H1 (cell line): ENCODE data around the gene RPS19. TPM values are rescaled to one million over a fixed set of nuclear protein-coding genes. Genes with fewer than 3 reads are reported as not detected.

Source experiments
- CTCF ChIA-PET: fragments of 300-600 bp; sonication (Branson Sonifier 250); formaldehyde crosslinking; loops from one replicate; lab custom pipeline; 2021; ENCODE audit not compliant: partially characterized antibody; lab: Charles Lee
- POLR2A ChIA-PET: fragments of 300-600 bp; sonication (Branson Sonifier 250); formaldehyde crosslinking; loops from one replicate; lab custom pipeline; 2021; ENCODE audit warnings: inconsistent platforms; ENCODE audit not compliant: partially characterized antibody; lab: Charles Lee
- DNase-seq, 2 experiments: peaks; one replicate each; pipeline versions ENCODE4 v3.0.0 to v3.0.0-alpha.2; 2010 to 2022; ENCODE audit warnings: low spot score in 2 of 2, low read depth in 1 of 2, mixed read lengths in 1 of 2
- FAIRE-seq: peaks from 2 replicates; lab custom pipeline; 2011; peaks lifted over from hg19 to GRCh38; lab: Jason Lieb, UNC
- H2AFZ ChIP-seq: 2 replicates; pipeline ENCODE4 v1.8.1; 2012; ENCODE audit warnings: low read length, inconsistent platforms
- H2AK5ac ChIP-seq: 2 replicates; pipeline ENCODE4 v1.6.1; 2013; ENCODE audit warnings: low read depth, low read length
- H2BK120ac ChIP-seq: replicated peaks from 2 replicates; pipeline ENCODE3; 2013; ENCODE audit warnings: low read depth, low read length, inconsistent platforms
- H2BK12ac ChIP-seq: 2 replicates; pipeline ENCODE4 v1.6.1; 2013; ENCODE audit warnings: low read depth, low read length
- H2BK15ac ChIP-seq: 2 replicates; pipeline ENCODE4 v1.6.1; 2013; ENCODE audit warnings: low read length
- H2BK20ac ChIP-seq: 2 replicates; pipeline ENCODE4 v1.6.1; 2013; ENCODE audit warnings: low read length
- H2BK5ac ChIP-seq: 2 replicates; pipeline ENCODE4 v1.6.1; 2013; ENCODE audit warnings: low read depth, low read length
- H3K14ac ChIP-seq: 2 replicates; pipeline ENCODE4 v1.6.1; 2013; ENCODE audit warnings: inconsistent platforms; ENCODE audit not compliant: insufficient read length
- H3K18ac ChIP-seq: 2 replicates; pipeline ENCODE4 v1.6.1; 2013; ENCODE audit warnings: low read length; ENCODE audit errors: extremely low read depth
- H3K23ac ChIP-seq: 2 replicates; pipeline ENCODE4 v1.6.1; 2013; ENCODE audit warnings: inconsistent platforms; ENCODE audit not compliant: insufficient read length
- H3K23me2 ChIP-seq: 2 replicates; pipeline ENCODE4 v1.6.1; 2013; ENCODE audit warnings: low read depth, low read length
- H3K27ac ChIP-seq: 2 replicates; pipeline ENCODE4 v1.6.1; 2011; ENCODE audit warnings: low read depth, low read length, inconsistent platforms
- H3K27me3 ChIP-seq, 4 experiments: replicated peaks in 1 of 4; 1 replicate in 1 of 4; 2 replicates in 3 of 4; pipeline versions ENCODE4 v1.6.1 to v1.8.1; 2011 to 2013; ENCODE audit warnings: low read length in 3 of 4, mild to moderate bottlenecking in 3 of 4, inconsistent platforms in 2 of 4, mixed read lengths in 2 of 4, moderate library complexity in 1 of 4; ENCODE audit not compliant: control insufficient read depth in 3 of 4, insufficient read depth in 3 of 4; ENCODE audit errors: extremely low read depth in 1 of 4
- H3K36me3 ChIP-seq, 4 experiments: 2 replicates each; pipeline versions ENCODE4 v1.6.1 to v1.8.1; 2011 to 2013; ENCODE audit warnings: mild to moderate bottlenecking in 4 of 4, low read length in 3 of 4, moderate library complexity in 2 of 4, control low read depth in 1 of 4, inconsistent platforms in 1 of 4; ENCODE audit not compliant: insufficient read depth in 4 of 4, control insufficient read depth in 2 of 4
- H3K4ac ChIP-seq: replicated peaks from 2 replicates; pipeline ENCODE3; 2013; ENCODE audit warnings: low read length, low read depth, mixed read lengths, inconsistent platforms; ENCODE audit not compliant: insufficient read length
- H3K4me1 ChIP-seq, 4 experiments: replicated peaks in 1 of 4; 1 replicate in 1 of 4; 2 replicates in 3 of 4; pipeline versions ENCODE4 v1.6.1 to v1.8.1; 2011 to 2013; ENCODE audit warnings: low read length in 3 of 4, inconsistent platforms in 2 of 4, mixed read lengths in 1 of 4; ENCODE audit not compliant: insufficient read depth in 4 of 4, control insufficient read depth in 3 of 4
- H3K4me2 ChIP-seq, 2 experiments: 2 replicates each; pipeline versions ENCODE4 v1.6.1 to v1.8.1; 2011 to 2013; ENCODE audit warnings: low read depth in 2 of 2, low read length in 2 of 2, control low read depth in 1 of 2, inconsistent platforms in 1 of 2, mild to moderate bottlenecking in 1 of 2; ENCODE audit not compliant: insufficient read depth in 1 of 2
- H3K4me3 ChIP-seq, 4 experiments: fragments of 200-600, 300-600 bp in 1 of 4; sonication (generic), shearing (Covaris generic), sonication (Bioruptor Twin) in 1 of 4; 2 replicates each; pipeline versions ENCODE4 v1.5.1 to v1.8.1; 2011 to 2016; ENCODE audit warnings: low read length in 4 of 4, low read depth in 3 of 4, control low read depth in 2 of 4, inconsistent platforms in 2 of 4, mild to moderate bottlenecking in 2 of 4, mixed read lengths in 1 of 4, moderate library complexity in 1 of 4; ENCODE audit not compliant: insufficient read depth in 2 of 4; ENCODE audit errors: extremely low read depth in 1 of 4
- H3K56ac ChIP-seq: replicated peaks from 2 replicates; pipeline ENCODE3; 2013; ENCODE audit warnings: low read depth, mild to moderate bottlenecking, mixed read lengths, low read length, inconsistent platforms; ENCODE audit not compliant: insufficient read length
- H3K79me1 ChIP-seq: 2 replicates; pipeline ENCODE4 v1.6.1; 2013; ENCODE audit warnings: low read depth, low read length, control low read depth
- H3K79me2 ChIP-seq, 2 experiments: 2 replicates each; pipeline versions ENCODE4 v1.6.1 to v1.8.1; 2012 to 2013; ENCODE audit warnings: low read length in 2 of 2, mild to moderate bottlenecking in 2 of 2, inconsistent platforms in 1 of 2; ENCODE audit not compliant: insufficient read depth in 2 of 2, control insufficient read depth in 1 of 2
- H3K9ac ChIP-seq, 4 experiments: replicated peaks in 1 of 4; 1 replicate in 1 of 4; 2 replicates in 3 of 4; pipeline versions ENCODE4 v1.6.1 to v1.8.1; 2011 to 2013; ENCODE audit warnings: low read depth in 3 of 4, low read length in 3 of 4, control low read depth in 2 of 4, mild to moderate bottlenecking in 2 of 4, moderate library complexity in 2 of 4, inconsistent platforms in 1 of 4; ENCODE audit errors: extremely low read depth in 1 of 4
- H3K9me3 ChIP-seq, 2 experiments: 2 replicates each; pipeline versions ENCODE4 v1.6.1 to v1.8.1; 2012 to 2013; ENCODE audit warnings: mild to moderate bottlenecking in 2 of 2, moderate library complexity in 2 of 2, control low read depth in 1 of 2, inconsistent platforms in 1 of 2, low read depth in 1 of 2, low read length in 1 of 2, mixed read lengths in 1 of 2; ENCODE audit not compliant: insufficient read depth in 2 of 2
- H4K20me1 ChIP-seq, 2 experiments: replicated peaks in 1 of 2; 2 replicates each; pipeline versions ENCODE3 to v1.8.1; 2011 to 2013; ENCODE audit warnings: inconsistent platforms in 2 of 2, low read length in 2 of 2, mild to moderate bottlenecking in 1 of 2; ENCODE audit not compliant: insufficient read depth in 2 of 2, control insufficient read depth in 1 of 2
- H4K5ac ChIP-seq: 2 replicates; pipeline ENCODE4 v1.6.1; 2013; ENCODE audit warnings: low read length, low read depth, mixed read lengths, inconsistent platforms; ENCODE audit not compliant: insufficient read length
- H4K8ac ChIP-seq: 2 replicates; pipeline ENCODE4 v1.8.0; 2013; ENCODE audit warnings: mild to moderate bottlenecking, moderate library complexity, low read length, inconsistent platforms; ENCODE audit not compliant: insufficient read depth; ENCODE audit errors: extremely low read depth
- H4K91ac ChIP-seq: replicated peaks from 2 replicates; pipeline ENCODE3; 2013; ENCODE audit warnings: low read length, mixed read lengths, inconsistent platforms; ENCODE audit not compliant: insufficient read length
- ASH2L ChIP-seq: fragments of 200-600, 300-600 bp; sonication (generic); IDR thresholded peaks from one replicate; pipeline ENCODE4 v1.7.1; 2017; ENCODE audit warnings: low read length
- CBX8 ChIP-seq: fragments of 300-800, 300-1000 bp; sonication (generic); IDR thresholded peaks from 2 replicates; pipeline ENCODE4 v1.7.1; 2016; ENCODE audit warnings: low read depth, low read length, borderline replicate concordance
- CHD2 ChIP-seq: IDR thresholded peaks from 2 replicates; pipeline ENCODE4 v1.6.1; 2012; ENCODE audit warnings: low read length, improper control_type of control experiment
- EGR1 ChIP-seq: IDR thresholded peaks from 2 replicates; pipeline ENCODE4 v1.6.1; 2011; ENCODE audit warnings: low read depth, low read length, borderline replicate concordance
- EZH2 ChIP-seq: fragments of 200-600 bp; sonication (generic); IDR thresholded peaks from 2 replicates; pipeline ENCODE4 v1.7.1; 2012; ENCODE audit warnings: low read depth, mild to moderate bottlenecking, moderate library complexity, low read length, inconsistent platforms; ENCODE audit not compliant: severe bottlenecking
- GABPA ChIP-seq: IDR thresholded peaks from 2 replicates; pipeline ENCODE4 v1.6.1; 2011; ENCODE audit warnings: mild to moderate bottlenecking, low read length, moderate library complexity, borderline replicate concordance; ENCODE audit not compliant: insufficient read depth
- HDAC6 ChIP-seq: IDR thresholded peaks from one replicate; pipeline ENCODE4 v1.7.1; 2012; ENCODE audit warnings: low read depth, mild to moderate bottlenecking, inconsistent platforms, low read length, moderate library complexity
- JUND ChIP-seq: IDR thresholded peaks from 2 replicates; pipeline ENCODE4 v1.6.1; 2011; ENCODE audit warnings: mild to moderate bottlenecking, improper control_type of control experiment, low read length
- MAFK ChIP-seq: IDR thresholded peaks from 2 replicates; pipeline ENCODE4 v1.6.1; 2012; ENCODE audit warnings: low read depth, mild to moderate bottlenecking, improper control_type of control experiment, low read length
- NRF1 ChIP-seq: IDR thresholded peaks from 2 replicates; pipeline ENCODE4 v1.6.1; 2011; ENCODE audit warnings: mild to moderate bottlenecking, low read depth, low read length, improper control_type of control experiment
- PHF8 ChIP-seq: fragments of 200-600 bp; sonication (generic); conservative IDR thresholded peaks from 2 replicates; pipeline ENCODE4 v1.7.1; 2012; ENCODE audit warnings: low read depth, mild to moderate bottlenecking, inconsistent platforms, low read length, moderate library complexity
- RXRA ChIP-seq: IDR thresholded peaks from 2 replicates; pipeline ENCODE4 v1.6.1; 2011; ENCODE audit warnings: low read depth, mild to moderate bottlenecking, low read length, moderate library complexity; ENCODE audit not compliant: insufficient read depth
- SIX5 ChIP-seq: IDR thresholded peaks from 2 replicates; pipeline ENCODE4 v1.6.1; 2011; ENCODE audit warnings: mild to moderate bottlenecking, low read depth, low read length
- TEAD4 ChIP-seq: IDR thresholded peaks from 2 replicates; pipeline ENCODE4 v1.6.1; 2012; ENCODE audit warnings: low read depth, low read length, inconsistent platforms, mixed read lengths
- WGBS, 2 experiments: shearing (Covaris generic) in 1 of 2; methylation state at CpG; one replicate each; pipeline versions ENCODE4 v1.1.6 to v1.1.7; 2013 to 2015; ENCODE audit warnings: low lambda C conversion rate in 2 of 2, mixed read lengths in 2 of 2, inconsistent platforms in 1 of 2, low coverage in 1 of 2, missing lambda C conversion rate in 1 of 2; ENCODE audit not compliant: insufficient replicate concordance in 2 of 2, insufficient coverage in 1 of 2, insufficient read length in 1 of 2; ENCODE audit errors: extremely low coverage in 1 of 2, missing lambda C conversion rate in 1 of 2; 5-methylcytosine and 5-hydroxymethylcytosine counted together
- polyA plus RNA-seq, 7 experiments: library from polyadenylated mRNA; depleted of rRNA in 3 of 7; stranded (reverse) in 5 of 7; unstranded in 2 of 7; fragments of >200 nt in 5 of 7; fragments of 200-250 nt in 2 of 7; gene quantifications; 1 replicate in 5 of 7; 2 replicates in 1 of 7; 4 replicates in 1 of 7; pipeline versions ENCODE4 v1.2.1 to v1.2.3, GENCODE V29; 2011 to 2013; ENCODE audit warnings: missing spikeins in 2 of 7, mixed read lengths in 2 of 7
- total RNA-seq: library from RNA; stranded (reverse); fragmentation: NEBNext Ultra II Directional; extraction: Animal tissue kit (Norgen Biotek cat#: 25700); gene quantifications from 2 replicates; pipeline ENCODE4 v1.2.1, GENCODE V29; 2021
- TF ChIP-seq, protein P1 (sequence below): IDR thresholded peaks from 2 replicates; pipeline ENCODE4 v1.6.1; 2012; ENCODE audit warnings: inconsistent platforms

The RPS19 gene
- total and polyA plus RNA-seq, 2 of the 8 experiments (the other 6 are each of a cell fraction or from before 2014, with no cell fraction given), result 2,817 to 5,751 TPM

DNA sequence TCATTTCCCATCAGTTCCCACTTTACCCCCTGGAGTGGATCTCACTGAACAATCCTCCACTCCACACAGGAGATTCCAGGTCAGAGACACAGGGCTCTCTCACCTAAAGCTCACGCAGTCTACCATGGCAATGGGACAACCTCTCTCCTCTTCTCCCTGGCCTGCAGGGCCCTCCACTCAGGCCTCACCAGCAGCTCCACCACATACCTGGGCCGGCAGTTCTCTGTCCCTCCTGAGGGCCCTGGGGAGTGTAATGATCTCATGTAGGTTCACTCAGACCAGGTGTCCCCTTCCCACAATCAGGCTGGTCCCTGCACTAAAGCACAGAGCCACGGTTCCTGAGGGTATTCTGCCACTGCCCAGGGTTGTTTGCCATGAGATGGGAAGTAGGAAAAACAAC, 48.1 kb upstream of the RPS19 start:
- no peak overlapping the region for H2BK15ac ChIP-seq
- no peak overlapping the region for H4K8ac ChIP-seq
- H2BK120ac ChIP-seq, result no peak overlapping the region
- no peak overlapping the region for H3K56ac ChIP-seq
- H3K79me2 ChIP-seq, result no peaks in the 10 kb centered on the region
- ChIA-PET CTCF (interaction anchor here (0.6 to 1.8 kb wide), 2 partner anchors 17 to 604 kb away, joined by 3 to 7 read pairs; no protein-coding TSS in a partner anchor), POLR2A (interaction anchor here (1.2 kb wide), 1 partner anchor 47 kb away, joined by 3 read pairs; no protein-coding TSS in a partner anchor)
- H3K36me3 ChIP-seq, result no peaks in the 10 kb centered on the region
- no peak overlapping the region for H4K91ac ChIP-seq
- H2BK20ac ChIP-seq, result no peak overlapping the region
- no peak overlapping the region for H3K14ac ChIP-seq
- H4K20me1 ChIP-seq, result peaks cover 0 to 1% of the 10 kb centered on the region in 2 experiments
- no peak overlapping the region for H2BK5ac ChIP-seq
- H3K4me3 ChIP-seq, result no peak overlapping the region
- no peaks in the 10 kb centered on the region for H3K23me2 ChIP-seq
- no peaks in the 10 kb centered on the region for H3K4me1 ChIP-seq
- H2BK12ac ChIP-seq, result no peak overlapping the region
- FAIRE-seq (no peak), DNase-seq (no peak)
- no peak overlapping the region for H3K27ac ChIP-seq
- no peak overlapping the region for H2AK5ac ChIP-seq
- no peaks in the 10 kb centered on the region for H3K27me3 ChIP-seq
- no peak overlapping the region for H4K5ac ChIP-seq
- TF ChIP-seq ASH2L (no peak), JUND (no peak), HDAC6 (no peak), TEAD4 (no peak), GABPA (no peak), RXRA (no peak), CBX8 (no peak), EGR1 (no peak), EZH2 (no peak), MAFK (no peak), SIX5 (no peak), PHF8 (no peak), CHD2 (no peak), NRF1 (no peak)
- TF ChIP-seq, protein P1, sequence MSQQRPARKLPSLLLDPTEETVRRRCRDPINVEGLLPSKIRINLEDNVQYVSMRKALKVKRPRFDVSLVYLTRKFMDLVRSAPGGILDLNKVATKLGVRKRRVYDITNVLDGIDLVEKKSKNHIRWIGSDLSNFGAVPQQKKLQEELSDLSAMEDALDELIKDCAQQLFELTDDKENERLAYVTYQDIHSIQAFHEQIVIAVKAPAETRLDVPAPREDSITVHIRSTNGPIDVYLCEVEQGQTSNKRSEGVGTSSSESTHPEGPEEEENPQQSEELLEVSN, result no peak
- WGBS, 2 experiments, result 69% methylated on average over 3 of the region's 3 CpGs; no CpG with 5 or more reads in 1 of the 2 experiments
- no peak overlapping the region for H3K9ac ChIP-seq
- H3K18ac ChIP-seq, result no peak overlapping the region
- H3K4ac ChIP-seq, result no peak overlapping the region
- no peak overlapping the region for H2AFZ ChIP-seq
- no peak overlapping the region for H3K23ac ChIP-seq
- no peaks in the 10 kb centered on the region; the same call in 1 of the 2 replicates for H3K79me1 ChIP-seq
- no peak overlapping the region for H3K4me2 ChIP-seq
- peaks cover 73 to 79% of the 10 kb centered on the region in 2 experiments for H3K9me3 ChIP-seq
